ENCODE measurements around the gene SND1.

- TF ChIP-seq CTCF (IDR thresholded peaks at IDR 0.05) (no peak), POLR2A (IDR thresholded peaks at IDR 0.05) (no peak)
These were observed 282.7 kb downstream of the SND1 start for GRCh38 chr7:127934711-127935110.

Data from transverse colon (tissue), 3 donors.